Keratinocyte (primary cell): Measurements from ENCODE around the gene CHCHD6. TPM values are rescaled to one million over a fixed set of nuclear protein-coding genes. Genes with fewer than 3 reads are reported as not detected.
A peak's percentile ranks its signal among the peaks of the same experiment; 100 is the strongest.
"Not testable (repeated sequence)": the region's sequence is repeated elsewhere in the genome, so short reads cannot be mapped to it uniquely, and the experiment has no call there.

ENCODE experiments used
- DNase-seq: peaks from one replicate; pipeline ENCODE4 v3.0.0-alpha.2; 2011; ENCODE audit warnings: low read depth, missing footprints, low spot score
- FAIRE-seq: peaks from 2 replicates; lab custom pipeline; 2011; peaks lifted over from hg19 to GRCh38; lab: Jason Lieb, UNC
- H2AFZ ChIP-seq: 2 replicates; pipeline ENCODE4 v1.6.0; 2012; ENCODE audit warnings: low read length, control low read depth, inconsistent platforms; ENCODE audit not compliant: control insufficient read depth
- H3K27ac ChIP-seq: 2 replicates; pipeline ENCODE4 v1.5.1; 2011; ENCODE audit warnings: low read length; ENCODE audit not compliant: control insufficient read depth, insufficient read depth
- H3K27me3 ChIP-seq: 3 replicates; pipeline ENCODE4 v1.6.0; 2011; ENCODE audit warnings: low read length; ENCODE audit not compliant: control insufficient read depth, insufficient read depth; ENCODE audit errors: extremely low read depth
- H3K36me3 ChIP-seq, 2 experiments: 2 replicates in 1 of 2; 3 replicates in 1 of 2; pipeline ENCODE4 v1.5.1; 2011; ENCODE audit warnings: low read length in 2 of 2, mild to moderate bottlenecking in 1 of 2; ENCODE audit not compliant: control insufficient read depth in 2 of 2, insufficient read depth in 2 of 2; ENCODE audit errors: extremely low read depth in 1 of 2
- H3K4me1 ChIP-seq: 3 replicates; pipeline ENCODE4 v1.5.1; 2011; ENCODE audit warnings: low read length; ENCODE audit not compliant: control insufficient read depth, insufficient read depth; ENCODE audit errors: extremely low read depth
- H3K4me2 ChIP-seq: 3 replicates; pipeline ENCODE4 v1.6.0; 2011; ENCODE audit warnings: low read depth, low read length; ENCODE audit not compliant: control insufficient read depth, insufficient read depth; ENCODE audit errors: extremely low read depth
- H3K4me3 ChIP-seq, 3 experiments: fragments of 200-600 bp in 1 of 3; sonication (generic) in 1 of 3; 2 replicates in 2 of 3; 3 replicates in 1 of 3; pipeline ENCODE4 v1.5.1; 2011 to 2016; ENCODE audit warnings: low read length in 3 of 3, mild to moderate bottlenecking in 3 of 3, control low read depth in 2 of 3, inconsistent platforms in 1 of 3, low read depth in 1 of 3, mixed read lengths in 1 of 3, mixed run types in 1 of 3, moderate library complexity in 1 of 3; ENCODE audit not compliant: control insufficient read depth in 2 of 3, insufficient read depth in 2 of 3; ENCODE audit errors: extremely low read depth in 1 of 3
- H3K79me2 ChIP-seq: 2 replicates; pipeline ENCODE4 v1.6.0; 2012; ENCODE audit warnings: low read length; ENCODE audit not compliant: control insufficient read depth, insufficient read depth
- H3K9ac ChIP-seq: 3 replicates; pipeline ENCODE4 v1.6.0; 2011; ENCODE audit warnings: low read length; ENCODE audit not compliant: control insufficient read depth, insufficient read depth; ENCODE audit errors: extremely low read depth
- H3K9me1 ChIP-seq: 3 replicates; pipeline ENCODE4 v1.6.0; 2011; ENCODE audit warnings: low read length; ENCODE audit not compliant: control insufficient read depth, insufficient read depth; ENCODE audit errors: extremely low read depth
- H3K9me3 ChIP-seq: 2 replicates; pipeline ENCODE4 v1.5.1; 2012; ENCODE audit warnings: low read depth, low read length; ENCODE audit not compliant: control insufficient read depth
- H4K20me1 ChIP-seq: 3 replicates; pipeline ENCODE4 v1.6.0; 2011; ENCODE audit warnings: low read length; ENCODE audit not compliant: control insufficient read depth, insufficient read depth; ENCODE audit errors: extremely low read depth
- CTCF ChIP-seq, 3 experiments: IDR thresholded peaks in 1 of 3; conservative IDR thresholded peaks in 1 of 3; optimal IDR thresholded peaks in 1 of 3; 2 replicates in 2 of 3; 3 replicates in 1 of 3; pipeline versions ENCODE3 to v1.5.1; 2011; ENCODE audit warnings: low read length in 3 of 3, mild to moderate bottlenecking in 3 of 3, moderate library complexity in 2 of 3, control low read depth in 1 of 3, inconsistent platforms in 1 of 3; ENCODE audit not compliant: insufficient read depth in 2 of 3; ENCODE audit errors: extremely low read depth in 1 of 3
- EZH2 ChIP-seq: IDR thresholded peaks from one replicate; pipeline ENCODE4 v1.6.1; 2012; ENCODE audit warnings: inconsistent platforms, mild to moderate bottlenecking, low read length, moderate library complexity
- dilution Hi-C: fragments of 300-500 bp; cut with MboI; formaldehyde crosslinking; loops from one replicate; pipeline ENCODE4 v1.7.0; 2020; ENCODE audit warnings: low sequenced_read_pairs; ENCODE audit not compliant: extremely low pct_ligation_motif_present
- polyA plus RNA-seq, 5 experiments: library from polyadenylated mRNA; depleted of rRNA in 3 of 5; stranded (reverse) in 3 of 5; stranded (forward) in 1 of 5; unstranded in 1 of 5; fragments of >200 nt; gene quantifications; 1 replicate in 1 of 5; 2 replicates in 3 of 5; 3 replicates in 1 of 5; pipeline versions ENCODE4 v1.2.1 to v1.2.3, GENCODE V29; 2011 to 2012; ENCODE audit warnings: missing spikeins in 2 of 5, low read depth in 1 of 5, low replicate concordance in 1 of 5

Gene CHCHD6
- polyA plus RNA-seq, 1 donor (not counting 4 experiments of a cell fraction or from before 2014, with no cell fraction given) = 21.7 TPM

GRCh38 chr3:126782536-126782935, 78.5 kb downstream of the CHCHD6 start:
- peaks cover 42% of the 10 kb centered on the region for H3K4me1 ChIP-seq
- peak overlapping the region; percentile 81 for H3K9ac ChIP-seq
- DNase-seq (peak; percentile 92), FAIRE-seq (peak; percentile 97)
- no peaks in the 10 kb centered on the region for H3K27me3 ChIP-seq
- peak overlapping the region in 2 of 3 experiments; percentile 18 to 53 for H3K4me3 ChIP-seq
- peak overlapping the region; percentile 65 for H2AFZ ChIP-seq
- no peaks in the 10 kb centered on the region for H3K9me1 ChIP-seq
- H3K4me2 ChIP-seq = peak overlapping the region; percentile 91
- peak overlapping the region; percentile 99 for H3K27ac ChIP-seq
- H3K79me2 ChIP-seq = no peaks in the 10 kb centered on the region
- H3K36me3 ChIP-seq = no peaks in the 10 kb centered on the region
- TF ChIP-seq EZH2 = no peak
- TF ChIP-seq CTCF (optimal IDR thresholded peaks at IDR 0.05 in 1 of 3, IDR thresholded peaks at IDR 0.05 in 1 of 3, conservative IDR thresholded peaks at IDR 0.05 in 1 of 3; ENCODE audit: extremely low read depth in 1 of 3, insufficient read depth in 2 of 3, low read length in 3 of 3) = no peak
- dilution Hi-C loops = no loop called here
- no peaks in the 10 kb centered on the region for H4K20me1 ChIP-seq
- H3K9me3 ChIP-seq = no peaks in the 10 kb centered on the region

- Histone ChIP-seq H2AFZ (no peak overlapping the region), H3K27me3 (no peaks in the 10 kb centered on the region), H3K36me3 (no peaks in the 10 kb centered on the region), H3K4me1 (peaks cover 42% of the 10 kb centered on the region), H3K27ac (peak overlapping the region; percentile 1), H3K9ac (no peak overlapping the region), H3K4me2 (no peak overlapping the region), H3K4me3 (no peak overlapping the region), H3K79me2 (no peaks in the 10 kb centered on the region), H3K9me3 (no peaks in the 10 kb centered on the region), H4K20me1 (no peaks in the 10 kb centered on the region), H3K9me1 (no peaks in the 10 kb centered on the region)
- dilution Hi-C loops = no loop called here
- FAIRE-seq (no peak), DNase-seq (no peak)
- TF ChIP-seq CTCF (optimal IDR thresholded peaks at IDR 0.05 in 1 of 3, IDR thresholded peaks at IDR 0.05 in 1 of 3, conservative IDR thresholded peaks at IDR 0.05 in 1 of 3; ENCODE audit: extremely low read depth in 1 of 3, insufficient read depth in 2 of 3, low read length in 3 of 3) = no peak
These were observed 80.2 kb downstream of the CHCHD6 start for GRCh38 chr3:126784254-126784653.

- dilution Hi-C loops, H3K4me1 ChIP-seq, H4K20me1 ChIP-seq, H3K4me3 ChIP-seq, H3K9me1 ChIP-seq, H3K27me3 ChIP-seq, H3K9me3 ChIP-seq, H3K79me2 ChIP-seq, H3K36me3 ChIP-seq, FAIRE-seq, DNase-seq, H3K4me2 ChIP-seq, H2AFZ ChIP-seq, H3K27ac ChIP-seq, H3K9ac ChIP-seq: not testable (repeated sequence)
These were observed 87.3 kb downstream of the CHCHD6 start for GRCh38 chr3:126791320-126791719.
